Non-pigmented ciliary epithelial cell (primary cell): ENCODE measurements around the gene LGR6.
A peak's percentile ranks its signal among the peaks of the same experiment; 100 is the strongest.
"Not testable (repeated sequence)": the region's sequence is repeated elsewhere in the genome, so short reads cannot be mapped to it uniquely, and the experiment has no call there.

Experiments used
- DNase-seq: peaks from one replicate; pipeline ENCODE4 v3.0.0-alpha.2; 2010; ENCODE audit warnings: low read depth

The LGR6 gene

DNA sequence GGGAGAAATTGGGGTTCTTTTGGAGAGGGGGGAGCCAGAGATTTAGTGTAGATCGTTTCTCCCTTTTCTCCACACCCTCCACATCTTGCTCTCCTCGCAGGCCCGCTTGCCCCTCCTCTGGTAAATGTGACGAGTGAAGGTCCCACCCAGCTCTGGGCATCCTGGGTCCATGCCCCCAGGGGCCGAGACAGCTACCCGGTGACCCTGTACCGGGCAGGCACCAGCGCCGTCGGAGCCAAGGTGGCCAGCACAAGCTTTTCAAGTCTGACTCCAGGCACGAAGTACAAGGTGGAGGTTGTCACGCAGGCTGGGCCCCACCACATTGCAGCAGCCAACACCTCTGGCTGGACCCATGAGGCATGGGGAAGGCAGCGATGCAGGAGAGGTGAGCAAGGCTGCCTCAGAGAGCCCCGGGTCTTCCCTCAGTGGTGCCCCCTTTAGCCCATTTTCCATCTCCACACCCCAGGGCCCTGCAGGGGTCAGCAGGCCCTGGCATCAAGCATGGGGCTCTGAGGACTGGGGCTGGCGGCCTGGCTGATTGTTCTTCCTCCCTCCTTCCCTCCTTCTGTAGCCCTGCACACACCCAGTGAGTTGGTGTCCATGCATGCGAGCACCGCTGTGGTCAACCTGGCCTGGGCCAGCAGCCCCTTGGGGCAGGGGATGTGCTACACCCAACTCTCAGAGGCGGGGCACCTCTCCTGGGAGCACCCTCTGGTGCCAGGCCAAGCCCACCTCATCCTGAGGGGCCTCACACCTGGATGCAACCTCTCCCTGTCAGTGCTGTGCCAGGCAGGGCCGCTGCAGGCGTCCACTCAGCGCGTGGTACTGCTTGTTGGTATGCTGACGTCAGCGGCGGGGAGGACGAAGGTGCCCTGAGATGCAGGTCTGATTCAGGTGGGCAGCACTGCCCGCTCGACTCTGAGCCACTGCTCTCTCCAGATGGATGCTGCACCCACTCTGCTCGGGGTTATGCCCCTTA lies 16.4 kb upstream of the LGR6 start:
- DNase-seq, result no peak

DNA sequence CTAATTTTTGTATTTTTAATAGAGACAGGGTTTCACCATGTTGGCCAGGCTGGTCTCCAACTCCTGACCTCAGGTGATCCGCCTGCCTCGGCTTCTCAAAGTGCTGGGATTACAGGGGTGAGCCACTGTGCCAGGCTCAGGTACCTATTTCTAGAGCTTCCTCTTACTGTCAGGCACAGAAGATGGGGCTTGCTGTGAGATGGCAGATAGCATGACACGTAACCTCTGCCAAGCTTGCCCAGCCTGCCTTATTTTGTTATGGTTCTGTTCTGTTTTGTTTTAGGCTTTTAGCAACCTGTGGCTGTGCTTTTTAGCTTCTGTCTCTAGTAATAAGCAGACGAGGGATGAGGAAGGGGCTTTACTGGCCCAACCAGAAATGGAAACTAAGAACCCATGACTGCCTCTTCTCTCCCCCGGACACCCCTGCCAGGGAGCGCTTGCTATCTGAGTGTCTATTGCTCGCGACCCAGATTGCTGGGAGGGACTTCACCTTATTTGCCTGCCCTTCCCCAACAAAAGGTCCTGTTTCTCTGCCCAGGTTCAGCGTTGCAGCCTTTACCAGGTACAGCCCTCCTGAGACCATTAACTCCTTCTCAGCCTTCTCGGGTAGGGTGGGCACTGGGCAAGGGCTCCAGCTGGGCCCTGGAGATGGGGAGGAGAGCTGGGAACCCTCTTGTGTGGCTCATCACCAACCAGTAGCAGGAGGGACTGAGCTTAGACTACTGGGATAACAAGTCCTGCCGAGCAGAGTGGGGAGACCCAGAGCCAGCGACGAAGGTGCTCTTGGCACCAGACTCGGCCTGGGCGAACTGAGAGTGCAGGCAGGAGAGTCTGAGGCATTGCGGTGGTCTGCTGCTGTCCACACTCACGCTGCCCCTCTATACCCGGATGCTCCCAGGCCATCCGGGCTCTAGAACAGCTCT lies 13.5 kb upstream of the LGR6 start:
- no peak for DNase-seq

DNA sequence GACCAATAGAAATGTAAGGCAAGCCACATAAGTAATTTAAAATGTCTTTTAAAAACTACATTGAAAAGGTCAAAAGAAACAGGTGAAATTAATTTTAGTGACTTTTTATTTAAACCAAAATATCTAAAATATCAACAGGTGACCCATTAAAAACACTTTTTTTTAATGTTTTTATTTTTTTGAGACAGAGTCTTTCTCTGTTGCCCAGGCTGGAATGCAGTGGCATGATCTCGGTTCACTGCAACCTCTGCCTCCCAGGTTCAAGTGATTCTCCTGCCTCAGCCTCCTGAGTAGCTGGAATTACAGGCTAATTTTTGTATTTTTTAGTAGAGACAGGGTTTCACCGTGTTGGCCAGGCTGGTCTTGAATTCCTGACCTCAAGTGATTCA lies 12.9 kb upstream of the LGR6 start:
- DNase-seq, result not testable (repeated sequence)

DNA sequence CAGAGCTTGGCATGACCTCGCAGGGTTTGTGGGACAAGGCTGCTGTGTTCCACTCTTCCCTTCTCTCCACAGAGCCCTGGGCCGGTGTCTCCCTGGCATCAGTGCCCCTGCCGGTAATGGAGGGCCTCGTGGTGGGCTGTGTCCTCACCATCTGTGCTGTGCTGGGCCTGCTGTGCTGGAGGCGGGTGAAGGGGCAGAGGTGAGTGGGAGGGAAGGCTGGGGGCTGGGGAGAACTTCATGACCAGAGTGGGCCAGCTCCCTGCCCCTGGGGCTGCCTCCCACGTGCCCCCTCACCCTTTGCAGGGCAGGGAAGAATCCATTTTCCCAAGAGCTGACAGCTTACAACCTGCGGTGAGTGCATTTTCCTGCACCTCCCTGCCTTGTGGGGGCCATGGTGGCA lies 12.0 kb upstream of the LGR6 start:
- DNase-seq, result no peak

DNA sequence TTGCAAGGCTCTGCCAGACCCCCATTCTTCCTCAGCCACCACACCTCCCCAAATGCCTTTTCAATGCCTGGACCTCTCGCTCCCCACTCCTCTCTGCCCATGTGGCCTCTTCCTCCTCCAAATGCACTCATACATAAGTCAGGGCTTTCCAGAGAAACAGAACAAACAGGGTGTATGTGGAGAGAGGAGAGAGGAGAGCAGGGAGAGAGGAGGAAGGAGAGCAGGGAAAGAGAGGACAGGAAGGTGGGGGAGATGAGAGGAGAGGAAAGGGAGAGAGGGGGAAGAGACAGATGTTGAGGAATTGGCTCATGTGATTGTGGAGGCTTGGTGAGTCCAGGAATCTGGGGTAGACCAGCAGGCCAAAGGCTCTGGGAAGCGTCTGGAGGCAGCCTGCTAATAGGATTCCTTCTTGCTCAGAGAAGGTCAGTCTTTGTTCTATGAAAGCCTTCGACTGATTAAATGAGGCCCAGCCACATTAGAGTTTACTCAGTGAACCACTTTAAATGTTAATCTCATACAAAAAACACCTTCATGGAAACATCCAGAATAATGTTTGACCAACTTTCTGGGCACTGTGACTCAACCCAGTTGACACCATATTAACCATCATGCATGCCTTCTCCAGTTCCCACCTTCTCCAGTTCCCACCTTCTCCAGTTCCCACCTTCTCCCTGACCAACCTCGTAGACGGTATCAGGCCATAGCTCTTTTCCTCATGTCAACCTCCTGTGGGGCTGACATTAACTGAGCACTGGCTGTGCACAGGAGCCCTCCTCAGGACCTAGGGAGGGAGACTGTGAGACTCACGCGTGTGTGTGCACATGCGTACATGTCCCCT lies 11.3 kb upstream of the LGR6 start:
- no peak for DNase-seq

DNA sequence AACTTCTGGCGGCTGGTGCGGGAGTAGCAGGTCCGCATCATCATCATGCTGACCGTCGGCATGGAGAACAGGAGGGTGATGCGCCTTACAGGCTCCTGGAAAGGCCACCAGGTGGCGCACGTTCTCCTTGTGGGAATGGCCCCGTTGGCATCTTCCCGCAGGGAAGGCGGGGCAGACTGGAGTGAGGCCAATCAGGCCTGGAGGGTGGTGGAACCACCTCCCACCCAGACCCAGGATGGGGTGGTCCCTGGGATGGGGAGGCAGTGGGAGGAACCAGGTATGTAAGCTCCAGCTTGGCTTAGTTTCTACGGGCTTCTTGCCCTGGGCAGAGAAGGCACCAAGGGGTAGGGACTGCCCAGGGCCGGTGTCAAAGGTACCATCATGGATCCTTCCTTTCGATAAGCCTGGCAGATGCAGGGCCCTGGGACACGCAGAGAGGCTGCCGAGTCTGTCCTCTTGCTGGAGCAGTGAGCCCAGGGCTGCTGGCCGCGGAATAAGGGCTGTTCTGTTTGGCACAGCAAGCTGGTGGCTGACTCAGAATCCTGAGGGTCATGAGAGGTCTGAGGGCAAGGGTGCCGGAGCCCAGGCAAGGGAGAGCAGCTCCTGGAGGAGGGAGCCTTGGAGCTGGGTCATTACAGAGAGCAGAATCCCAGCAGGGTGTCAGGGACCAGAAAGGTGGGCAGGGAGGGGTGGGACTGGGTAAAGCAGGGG lies 8.7 kb upstream of the LGR6 start:
- peak; percentile 48 for DNase-seq

DNA sequence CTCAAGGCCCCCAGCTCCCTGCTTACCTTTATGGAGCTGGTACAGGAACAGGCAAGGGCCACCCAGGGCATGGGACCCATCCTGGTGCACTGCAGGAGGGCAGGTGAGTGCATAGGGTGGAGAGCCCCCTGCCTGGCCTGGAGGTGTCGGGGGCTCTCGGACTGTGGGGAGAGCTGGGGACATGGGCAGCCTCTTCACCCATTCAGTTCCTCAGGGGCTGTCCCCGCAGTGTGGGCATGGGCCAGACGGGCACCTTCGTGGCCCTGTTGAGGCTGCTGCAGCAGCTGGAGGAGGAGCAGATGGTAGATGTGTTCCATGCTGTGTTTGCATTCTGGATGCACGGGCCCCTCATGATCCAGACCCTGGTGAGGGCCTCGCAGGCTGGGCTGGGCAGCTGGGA lies 7.3 kb upstream of the LGR6 start:
- DNase-seq, result no peak

DNA sequence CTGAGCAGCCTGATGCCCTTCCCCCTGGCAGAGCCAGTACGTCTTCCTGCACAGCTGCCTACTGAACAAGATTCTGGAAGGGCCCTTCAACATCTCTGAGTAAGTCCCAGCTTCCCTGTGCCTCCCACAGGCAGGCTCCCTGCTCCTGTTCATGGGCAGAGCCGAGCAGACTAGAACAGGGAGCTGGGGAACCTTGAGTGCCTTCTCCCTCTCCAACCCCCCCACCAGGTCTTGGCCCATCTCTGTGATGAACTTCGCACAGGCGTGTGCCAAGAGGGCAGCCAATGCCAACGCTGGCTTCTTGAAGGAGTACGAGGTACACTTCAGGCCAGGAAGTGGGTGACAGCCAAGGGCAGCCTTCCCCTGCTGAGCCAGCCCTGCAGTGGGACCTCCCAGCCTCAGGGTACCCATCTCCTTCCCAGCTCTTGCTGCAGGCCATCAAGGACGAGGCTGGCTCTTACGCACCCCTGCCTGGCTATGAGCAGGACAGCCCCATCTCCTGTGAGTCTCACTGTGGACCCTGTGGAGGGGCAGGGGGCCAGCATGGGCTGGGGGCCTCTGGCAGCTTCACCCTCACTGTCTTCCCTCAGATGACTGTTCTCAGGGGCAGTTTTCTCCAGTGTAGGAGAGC lies 6.4 kb upstream of the LGR6 start:
- DNase-seq, result no peak

DNA sequence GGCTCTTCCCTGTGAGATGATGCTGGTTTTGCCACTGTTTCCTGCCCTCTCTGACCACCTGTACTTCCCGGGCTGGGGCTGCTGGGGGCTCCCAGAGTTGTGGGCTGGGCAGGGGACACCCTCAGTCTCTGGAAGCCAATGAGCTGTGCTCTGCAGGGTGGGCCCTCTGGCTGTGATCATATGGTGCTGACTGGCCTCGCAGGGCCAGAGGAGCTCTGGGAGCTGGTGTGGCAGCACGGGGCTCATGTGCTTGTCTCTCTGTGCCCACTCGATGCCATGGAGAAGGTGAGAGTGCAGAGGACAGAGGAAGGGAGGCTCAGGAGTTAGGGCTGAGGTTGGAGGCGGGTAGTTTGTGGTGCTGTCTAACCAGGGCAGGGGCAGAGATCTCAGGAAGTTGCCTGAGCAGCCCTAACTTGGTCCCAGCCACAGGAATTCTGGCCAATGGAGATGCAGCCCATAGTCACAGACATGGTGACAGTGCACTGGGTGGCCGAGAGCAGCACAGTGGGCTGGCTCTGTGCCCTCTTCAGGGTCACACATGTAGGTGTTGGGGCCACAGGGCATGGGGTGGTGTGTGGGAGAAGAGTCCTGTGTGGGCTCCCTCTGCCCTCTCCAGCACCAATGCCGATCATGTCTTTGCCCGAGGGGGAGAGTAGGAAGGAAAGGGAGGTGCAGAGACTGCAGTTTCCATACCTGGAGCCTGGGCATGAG lies 5.7 kb upstream of the LGR6 start:
- DNase-seq, result no peak

DNA sequence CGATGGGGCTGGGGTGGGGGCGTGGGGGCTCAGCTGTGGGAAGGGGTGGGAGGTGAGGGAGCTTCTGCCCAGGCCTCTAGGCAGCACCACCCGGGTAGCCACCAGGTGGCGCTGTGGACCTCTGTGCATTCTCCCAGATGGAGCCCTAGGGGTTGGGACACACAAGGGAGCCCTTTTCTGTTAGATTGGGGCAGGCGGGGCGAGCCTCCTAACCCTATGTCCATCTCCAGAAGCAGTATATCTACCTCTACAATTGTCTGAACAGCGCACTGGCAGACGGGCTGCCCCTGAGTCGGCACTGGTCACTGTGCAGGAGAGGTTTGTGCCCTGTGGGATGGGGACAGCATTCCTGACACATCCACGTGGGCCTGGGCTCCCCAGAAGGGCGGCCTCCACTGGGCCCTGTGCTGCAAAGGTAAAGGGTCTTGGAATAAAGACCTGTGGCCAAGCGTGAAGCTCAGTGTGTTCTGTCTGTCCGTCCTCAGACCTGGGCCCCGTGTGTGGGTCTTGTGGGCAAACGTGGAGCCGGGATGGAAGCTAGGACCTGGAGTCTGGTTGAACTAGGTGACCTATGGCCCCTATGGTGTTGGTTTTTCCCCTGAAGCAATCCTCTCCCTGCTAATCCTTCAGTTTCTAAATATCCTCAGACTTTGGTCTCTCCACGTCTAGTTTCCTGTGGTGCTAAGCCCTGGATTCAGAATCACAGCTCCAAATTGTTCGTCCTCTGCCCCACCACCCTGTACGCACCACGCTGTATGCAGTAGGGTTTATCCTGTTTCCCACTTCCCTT lies 4.4 kb upstream of the LGR6 start:
- DNase-seq, result no peak

DNA sequence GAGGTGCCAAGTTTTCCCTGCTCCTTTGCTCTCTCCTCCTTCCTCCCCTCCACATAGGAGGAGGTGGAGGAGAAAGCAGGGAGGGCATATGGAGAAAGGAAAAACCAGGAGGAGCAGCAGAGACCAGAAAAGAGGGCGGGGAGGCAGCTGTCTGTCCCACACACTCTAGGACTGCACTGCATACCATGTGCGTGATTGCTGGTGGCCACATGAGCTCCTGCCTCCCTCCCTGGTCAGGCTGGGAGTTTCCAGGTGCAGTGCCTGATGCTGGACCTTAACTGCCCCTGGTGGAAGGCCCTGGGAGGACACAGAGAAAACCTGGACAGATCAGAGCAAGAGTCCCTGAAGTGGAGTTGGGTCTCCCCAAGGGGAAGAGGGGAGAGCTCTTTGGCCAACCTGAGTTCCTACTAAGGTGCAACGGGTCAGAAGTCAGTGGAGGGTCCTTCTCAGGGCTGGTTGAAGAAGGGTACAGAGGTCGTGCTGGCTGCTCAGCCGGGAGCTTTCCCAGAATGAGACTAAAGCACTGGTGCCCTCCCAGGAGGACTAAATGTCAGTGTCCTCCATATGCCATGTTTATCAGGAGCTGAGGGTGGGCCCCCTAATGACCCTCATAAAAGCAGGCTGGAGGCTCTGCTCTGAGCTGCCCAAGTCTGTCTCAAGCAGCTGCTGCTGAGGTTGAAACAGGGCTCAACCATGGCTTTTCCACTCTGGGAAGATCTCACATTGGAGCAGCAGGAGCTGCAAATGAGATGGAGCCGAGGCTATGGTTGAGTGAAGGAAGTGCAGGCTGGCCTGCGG lies 3.5 kb upstream of the LGR6 start:
- DNase-seq, result no peak

DNA sequence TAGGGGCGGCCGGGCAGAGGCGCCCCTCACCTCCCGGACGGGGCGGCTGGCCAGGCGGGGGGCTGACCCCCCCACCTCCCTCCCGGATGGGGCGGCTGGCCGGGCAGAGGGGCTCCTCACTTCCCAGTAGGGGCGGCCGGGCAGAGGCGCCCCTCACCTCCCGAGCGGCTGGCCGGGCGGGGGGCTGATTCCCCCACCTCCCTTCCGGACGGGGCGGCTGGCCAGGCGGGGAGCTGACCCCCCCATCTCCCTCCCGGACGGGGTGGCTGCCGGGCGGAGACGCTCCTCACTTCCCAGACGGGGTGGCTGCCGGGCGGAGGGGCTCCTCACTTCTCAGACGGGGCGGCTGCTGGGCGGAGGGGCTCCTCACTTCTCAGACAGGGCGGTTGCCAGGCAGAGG lies 2.2 kb upstream of the LGR6 start:
- not testable (repeated sequence) for DNase-seq

DNA sequence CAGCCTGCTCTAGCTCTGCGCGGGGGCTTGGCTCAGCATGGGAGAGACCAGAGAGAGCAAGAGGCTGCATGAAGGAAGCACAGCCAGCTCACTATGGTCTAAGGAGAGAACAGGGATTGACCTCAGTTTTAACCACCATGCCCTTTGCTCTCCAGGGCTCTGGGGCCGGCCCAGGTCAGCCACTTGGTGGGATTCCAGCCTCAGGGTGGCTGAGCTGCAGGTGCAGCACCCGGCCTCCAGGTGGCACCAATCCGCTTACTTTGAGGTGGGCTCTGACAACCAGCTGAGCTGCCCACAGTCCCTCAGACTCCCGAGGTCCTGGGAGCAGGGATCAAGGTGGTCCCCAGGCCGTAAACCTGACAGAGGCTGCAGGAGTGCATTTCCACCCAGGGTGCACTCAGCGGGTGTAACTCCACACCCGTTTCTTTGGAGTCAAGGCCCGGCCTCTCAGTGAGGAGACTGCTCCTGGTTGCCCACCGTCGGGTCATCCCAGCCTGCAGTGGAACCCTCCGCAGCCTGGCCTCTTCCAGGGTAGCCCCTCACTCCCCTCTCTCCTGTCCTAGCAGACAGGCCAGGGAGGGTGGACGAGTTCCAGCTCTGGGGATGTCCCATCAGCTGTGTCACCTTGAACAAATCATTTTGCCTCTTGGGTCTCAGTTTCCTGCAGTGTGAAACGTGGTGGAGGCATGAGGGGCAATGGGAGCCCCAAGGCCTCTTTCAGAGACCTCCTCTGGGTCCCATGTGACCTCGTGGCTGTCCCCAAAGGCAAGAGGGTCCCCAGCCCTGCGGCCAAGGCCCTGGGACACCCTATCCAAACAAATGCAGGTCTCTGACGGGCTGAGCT lies 607 bp upstream of the LGR6 start:
- no peak for DNase-seq

DNA sequence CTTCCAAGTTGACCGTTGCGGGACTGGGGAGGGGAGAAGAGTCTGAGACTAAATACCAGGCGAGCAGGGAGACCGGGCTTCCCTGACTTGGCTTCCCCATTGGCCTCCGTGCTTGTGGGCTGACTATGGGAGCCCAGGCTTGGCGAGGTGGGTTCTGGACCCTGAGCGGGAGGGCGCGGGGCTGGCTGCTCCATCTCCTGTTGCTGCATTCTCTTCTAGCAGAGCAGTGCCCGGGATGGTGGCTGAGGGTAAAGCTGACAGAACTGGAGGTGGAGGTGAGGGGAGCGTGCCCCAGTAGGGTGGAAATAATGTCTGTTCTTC lies 689 bp downstream of the LGR6 start:
- DNase-seq, result no peak

DNA sequence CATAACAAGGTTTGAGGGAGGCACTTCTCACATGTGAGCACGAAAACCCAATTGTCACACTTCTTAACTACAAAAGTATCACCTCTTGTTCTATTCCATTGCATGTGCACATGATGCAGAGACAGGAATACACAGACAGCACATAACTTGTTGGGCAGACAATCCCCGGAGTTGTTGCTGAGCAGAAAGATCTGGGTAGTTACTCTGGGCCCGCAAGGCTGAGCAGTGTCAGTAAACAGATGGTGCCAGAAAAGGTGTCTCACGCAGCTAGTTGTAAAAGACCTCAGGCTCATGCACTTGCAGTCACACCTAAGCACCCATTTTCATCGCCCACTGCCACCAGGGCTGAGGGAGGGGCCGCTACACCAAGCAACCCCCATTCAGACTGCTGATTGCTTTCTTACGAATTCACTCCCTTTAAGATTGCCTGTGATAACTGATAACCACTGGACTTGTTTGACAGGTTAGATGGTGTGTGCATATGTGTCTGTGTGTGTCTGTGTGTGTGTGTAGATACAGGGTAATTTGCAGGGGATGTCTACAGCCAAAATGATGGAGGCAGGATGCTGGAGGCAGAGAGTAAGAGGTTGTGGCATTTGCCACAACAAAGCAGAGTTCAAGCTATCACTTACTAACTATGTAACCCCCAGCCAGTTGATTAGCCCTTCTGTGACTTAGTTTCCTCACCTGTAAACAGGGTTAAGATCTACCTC lies 4.2 kb downstream of the LGR6 start:
- DNase-seq, result no peak

DNA sequence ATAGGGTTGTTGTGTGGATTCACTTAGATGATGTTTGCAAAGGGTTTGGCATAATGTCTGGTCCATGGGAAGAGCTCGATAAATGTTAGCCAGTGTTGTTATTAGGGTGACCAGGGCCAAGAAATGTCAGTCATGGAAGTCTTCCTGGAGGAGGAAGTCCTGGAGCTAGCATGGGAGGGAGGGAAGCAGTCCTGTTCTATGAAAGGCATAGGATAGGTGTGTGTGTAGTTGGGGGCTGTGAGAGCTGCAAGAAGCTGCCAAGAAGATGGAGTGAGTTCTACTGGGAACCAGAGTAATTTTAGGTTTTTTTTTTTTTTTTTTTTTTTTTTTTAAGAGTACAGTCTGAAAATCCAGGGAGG lies 4.7 kb downstream of the LGR6 start:
- no peak for DNase-seq
